WERI-Rb-1 (cell line): ENCODE data around the gene OSBP2.

Experiments
- DNase-seq: peaks from one replicate; pipeline ENCODE4 v3.0.0-alpha.2; 2020
- H3K27ac ChIP-seq: fragments of 250-450 bp; sonication (Bioruptor Pico); 2 replicates; pipeline ENCODE4 v1.5.1; 2020; ENCODE audit warnings: mild to moderate bottlenecking, moderate library complexity
- H3K27me3 ChIP-seq: fragments of 250-450 bp; sonication (Bioruptor Pico); 2 replicates; pipeline ENCODE4 v1.5.1; 2021; ENCODE audit warnings: mild to moderate bottlenecking, low read depth, moderate library complexity; ENCODE audit not compliant: insufficient read depth, severe bottlenecking
- H3K36me3 ChIP-seq: fragments of 250-450 bp; sonication (Bioruptor Pico); 2 replicates; pipeline ENCODE4 v1.5.1; 2020; ENCODE audit warnings: mild to moderate bottlenecking, moderate library complexity
- H3K4me3 ChIP-seq: 2 replicates; pipeline ENCODE4 v1.5.1; 2011; ENCODE audit warnings: low read depth, mild to moderate bottlenecking, control low read depth, low read length
- H3K9me3 ChIP-seq: fragments of 250-450 bp; sonication (Bioruptor Pico); 2 replicates; pipeline ENCODE4 v1.5.1; 2021; ENCODE audit warnings: mild to moderate bottlenecking, moderate library complexity; ENCODE audit not compliant: severe bottlenecking
- CTCF ChIP-seq: IDR thresholded peaks from 2 replicates; pipeline ENCODE4 v1.5.1; 2011; ENCODE audit warnings: low read depth, mild to moderate bottlenecking, control low read depth, inconsistent platforms, low read length

The OSBP2 gene

DNA sequence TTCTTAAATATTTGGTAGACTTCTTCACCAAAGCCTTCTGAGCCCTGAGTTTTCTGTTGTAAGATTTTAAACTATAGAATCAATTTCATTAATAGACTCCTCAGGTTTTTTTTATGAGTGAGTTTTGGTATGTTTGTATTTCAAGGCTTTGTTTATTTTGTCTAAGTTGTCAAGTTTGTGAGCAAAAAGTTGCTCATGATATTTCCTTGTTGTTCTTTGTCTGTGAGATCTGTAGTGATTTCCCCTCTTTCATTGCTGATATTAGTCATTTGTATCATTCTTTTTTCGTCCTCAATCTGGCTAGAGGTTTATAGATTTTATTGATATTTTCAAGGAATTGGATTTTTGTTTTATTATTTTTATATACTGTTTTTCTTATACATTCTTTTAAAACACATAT lies 152.9 kb downstream of the OSBP2 start:
- Histone ChIP-seq H3K36me3 (no peaks in the 10 kb centered on the region), H3K9me3 (no peaks in the 10 kb centered on the region), H3K27ac (no peak overlapping the region), H3K4me3 (no peak overlapping the region), H3K27me3 (no peaks in the 10 kb centered on the region)
- no peak for DNase-seq
- TF ChIP-seq CTCF: no peak

- H3K9me3 ChIP-seq: no peaks in the 10 kb centered on the region
- no peaks in the 10 kb centered on the region for H3K36me3 ChIP-seq
- no peaks in the 10 kb centered on the region for H3K27me3 ChIP-seq
- no peak for TF ChIP-seq CTCF
- H3K4me3 ChIP-seq: no peak overlapping the region
- H3K27ac ChIP-seq: no peak overlapping the region
- DNase-seq: no peak
These were observed 160.6 kb downstream of the OSBP2 start for GRCh38 chr22:30855266-30855665.

DNA sequence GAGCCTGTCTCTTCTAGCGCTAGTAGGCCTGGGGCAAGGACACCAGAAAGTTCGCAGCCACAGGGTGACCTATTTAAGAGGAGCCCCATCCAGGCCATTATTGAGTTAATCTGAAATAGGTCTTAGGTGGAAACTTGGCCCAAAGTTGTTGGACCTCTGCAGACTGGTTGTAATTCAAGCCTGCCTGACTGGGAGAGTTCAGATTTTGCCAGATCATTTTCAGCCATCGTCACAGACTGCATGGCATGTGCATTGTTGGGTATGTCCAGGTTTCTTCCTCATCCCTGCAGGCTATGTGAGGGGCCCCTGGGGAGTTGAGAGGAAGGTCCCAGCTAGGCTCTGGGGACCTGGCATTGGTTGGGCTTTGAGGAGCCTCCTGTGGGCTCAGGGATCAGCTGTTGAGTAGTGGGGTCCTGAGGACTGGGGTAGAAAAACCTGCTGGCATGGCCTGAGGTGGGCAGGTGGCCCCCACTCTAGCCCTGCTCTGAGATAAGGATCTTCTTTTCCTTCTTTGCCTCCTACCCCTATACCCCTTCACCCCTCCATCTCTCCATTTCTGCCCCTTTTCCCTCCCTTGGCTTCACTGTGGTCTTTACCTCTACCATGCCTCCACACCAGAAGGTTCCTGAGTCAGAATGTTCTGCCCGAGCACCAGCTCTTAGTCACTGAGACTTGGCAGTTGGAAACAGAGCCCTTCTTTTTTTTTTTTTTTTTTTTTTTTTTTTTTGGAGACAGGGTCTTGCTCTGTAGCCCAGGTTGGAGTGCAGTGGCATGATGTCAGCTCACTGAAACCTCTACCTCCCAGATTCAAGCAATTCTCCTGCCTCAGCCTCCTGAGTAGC lies 161.2 kb downstream of the OSBP2 start:
- Histone ChIP-seq H3K36me3 (no peaks in the 10 kb centered on the region), H3K4me3 (no peak overlapping the region), H3K27me3 (no peaks in the 10 kb centered on the region), H3K27ac (no peak overlapping the region), H3K9me3 (no peaks in the 10 kb centered on the region)
- TF ChIP-seq CTCF: no peak
- no peak for DNase-seq

DNA sequence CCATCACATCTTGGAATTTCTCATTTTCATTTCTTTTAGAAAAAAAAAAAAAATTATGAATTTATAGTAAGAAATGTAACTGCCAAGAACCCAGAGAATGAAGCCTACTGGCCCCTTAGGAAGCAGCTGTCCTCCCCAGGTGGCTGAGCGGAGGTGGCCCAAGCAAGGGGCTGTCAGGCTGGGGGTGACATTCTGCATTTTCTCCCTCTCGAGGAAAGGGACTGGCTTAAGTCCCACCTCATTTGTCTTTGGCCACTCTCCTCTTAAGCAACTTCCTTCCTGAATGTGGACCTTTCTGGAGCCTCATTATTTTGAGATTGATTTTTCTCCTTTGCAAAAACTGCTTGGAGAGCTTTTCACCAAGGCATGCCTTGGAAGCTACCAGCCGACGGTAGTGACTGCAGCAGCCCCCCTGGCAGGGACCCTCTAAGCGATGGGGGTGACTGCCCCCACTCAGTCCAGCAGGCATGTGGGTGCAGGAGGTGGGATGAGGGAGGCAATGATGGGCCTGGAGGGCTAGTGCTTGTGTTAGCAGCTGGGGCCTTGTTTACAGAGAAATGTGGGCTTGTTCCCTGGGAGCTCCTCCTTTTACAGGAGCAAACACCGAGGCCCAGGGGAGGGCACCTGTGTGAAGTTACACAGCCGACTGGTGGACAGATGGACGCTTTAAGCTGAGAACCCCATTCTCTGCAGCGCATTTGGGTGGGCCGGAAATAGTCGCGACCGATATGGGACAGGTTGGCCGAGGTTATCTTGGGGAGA lies 162.2 kb downstream of the OSBP2 start:
- no peaks in the 10 kb centered on the region for H3K27me3 ChIP-seq
- H3K4me3 ChIP-seq: no peak overlapping the region
- H3K9me3 ChIP-seq: no peaks in the 10 kb centered on the region
- H3K27ac ChIP-seq: no peak overlapping the region
- DNase-seq: no peak
- no peaks in the 10 kb centered on the region for H3K36me3 ChIP-seq
- no peak for TF ChIP-seq CTCF

- TF ChIP-seq CTCF: no peak
- DNase-seq: no peak
- no peak overlapping the region for H3K4me3 ChIP-seq
- H3K27ac ChIP-seq: no peak overlapping the region
- H3K9me3 ChIP-seq: no peaks in the 10 kb centered on the region
- H3K27me3 ChIP-seq: no peaks in the 10 kb centered on the region
- H3K36me3 ChIP-seq: no peaks in the 10 kb centered on the region
These were observed 163.1 kb downstream of the OSBP2 start for GRCh38 chr22:30857791-30858190.
